Measurements from ENCODE around the gene FN3KRP.

Gene FN3KRP

GRCh38 chr17:82696916-82697807, 19.3 kb upstream of the FN3KRP start (continued):
- TF ChIP-seq ZNF341 (tag by site-specific recombination; IDR thresholded peaks at IDR 0.05; ENCODE audit: low read depth): peak; percentile 60
- no peak for TF ChIP-seq ZXDB (tag by site-specific recombination; IDR thresholded peaks at IDR 0.05)
- 0 out of 2 replicates have a peak, but pooled peaks have one; percentile 8 for TF ChIP-seq ZNF335 (tag by site-specific recombination; conservative IDR thresholded peaks at IDR 0.05)
- no peak for TF ChIP-seq YY1 (tag by site-specific recombination; IDR thresholded peaks at IDR 0.05)
- TF ChIP-seq GLIS2 (tag by site-specific recombination; IDR thresholded peaks at IDR 0.05): no peak
- no peak for TF ChIP-seq KLF7 (tag by site-specific recombination; IDR thresholded peaks at IDR 0.05; ENCODE audit: borderline replicate concordance)
- TF ChIP-seq ZNF324 (tag by site-specific recombination; IDR thresholded peaks at IDR 0.05): no peak
- TF ChIP-seq ZNF398 (tag by site-specific recombination; IDR thresholded peaks at IDR 0.05): no peak
- TF ChIP-seq HOXA7 (CRISPR knock-in tag; IDR thresholded peaks at IDR 0.05; ENCODE audit: borderline replicate concordance): no peak
- TF ChIP-seq ZNF280C (tag by site-specific recombination; IDR thresholded peaks at IDR 0.05): no peak
- 0 out of 2 replicates have a peak, but pooled peaks have one; percentile 14 for TF ChIP-seq ZNF223 (tag by site-specific recombination; IDR thresholded peaks at IDR 0.05)
- 0 out of 2 replicates have a peak, but pooled peaks have one; percentile 9 for TF ChIP-seq ZBTB8A (tag by site-specific recombination; IDR thresholded peaks at IDR 0.05)
- no peak for TF ChIP-seq PRDM2 (tag by site-specific recombination; IDR thresholded peaks at IDR 0.05; ENCODE audit: borderline replicate concordance)
- no peak for TF ChIP-seq ZNF19 (tag by site-specific recombination; IDR thresholded peaks at IDR 0.05; ENCODE audit: low read depth)
- peak; percentile 82 for TF ChIP-seq EGR2 (tag by site-specific recombination; IDR thresholded peaks at IDR 0.05; ENCODE audit: low read depth)
- no peak for TF ChIP-seq GLI4 (tag by site-specific recombination; IDR thresholded peaks at IDR 0.05)
- no peak for TF ChIP-seq ZNF561 (tag by site-specific recombination; IDR thresholded peaks at IDR 0.05; ENCODE audit: borderline replicate concordance)
